ENCODE data around the gene ACTRT2. TPM values are rescaled to one million over a fixed set of nuclear protein-coding genes. Genes with fewer than 3 reads are reported as not detected.

The ACTRT2 gene
- polyA plus RNA-seq, 3 donors, result not detected

GRCh38 chr1:3067671-3068563 is 46.6 kb downstream of the ACTRT2 start:
- no peak for DNase-seq

GRCh38 chr1:3068564-3069431 is 47.5 kb downstream of the ACTRT2 start, which contains the start of gene PRDM16:
Gene PRDM16, plus strand, starts transcription at chr1:3069203. Its CDS starts 57 bp downstream, at chr1:3069260.
- no peak for DNase-seq

- peak; percentile 77 for DNase-seq
Observed at GRCh38 chr1:3069491-3070308, 48.4 kb downstream of the ACTRT2 start.

GRCh38 chr1:3070309-3070643 is 49.0 kb downstream of the ACTRT2 start:
- DNase-seq, result no peak

GRCh38 chr1:3070644-3071564 is 49.6 kb downstream of the ACTRT2 start:
- no peak for DNase-seq

GRCh38 chr1:3071565-3072390 is 50.5 kb downstream of the ACTRT2 start:
- no peak for DNase-seq

Other genes with a start within 250 kb of the ACTRT2 start
- gene TTC34, start 219.8 kb upstream of the ACTRT2 start, polyA plus RNA-seq (ENCODE audit: insufficient read length in 3 of 3), result 1 to 10 TPM in 2 of 3 donors, under 1 TPM in 1; 0.97 to 1.4 (median 1.2) TPM
- 1 to 10 TPM; 7.2 to 9.6 (median 9.3) TPM for gene PRDM16, start 47.7 kb downstream of the ACTRT2 start, polyA plus RNA-seq (ENCODE audit: insufficient read length in 3 of 3)